HG03175 (cell line): ENCODE measurements around the gene BCL7A.
"Not testable (repeated sequence)": the region's sequence is repeated elsewhere in the genome, so short reads cannot be mapped to it uniquely, and the experiment has no call there.

Experiments used
- ATAC-seq: cut with Tn5 transposase; IDR thresholded peaks from one replicate; pipeline ENCODE4 v1.9.1; 2021; ENCODE audit warnings: mild to moderate bottlenecking, moderate library complexity; ENCODE audit not compliant: unreplicated experiment

BCL7A gene

GRCh38 chr12:122021822-122022392 lies at the start of gene BCL7A:
TSS of gene BCL7A (plus strand) at chr12:122021884. CDS start at chr12:122022092, 208 bp downstream.
- no peak for ATAC-seq

GRCh38 chr12:121974026-121974985 lies 47.4 kb upstream of the BCL7A start:
- no peak for ATAC-seq

- no peak for ATAC-seq
These were observed 46.7 kb upstream of the BCL7A start for GRCh38 chr12:121975021-121975420.

- no peak for ATAC-seq
These were observed 44.7 kb upstream of the BCL7A start for GRCh38 chr12:121976950-121977349.

- ATAC-seq = no peak
These were observed 41.3 kb upstream of the BCL7A start for GRCh38 chr12:121980191-121980891.

- ATAC-seq = no peak
These were observed 40.8 kb upstream of the BCL7A start for GRCh38 chr12:121980892-121981272.

- ATAC-seq = no peak
These were observed 40.2 kb upstream of the BCL7A start for GRCh38 chr12:121981456-121981855.

GRCh38 chr12:121982950-121983349 lies 38.7 kb upstream of the BCL7A start:
- ATAC-seq = no peak

GRCh38 chr12:121983536-121984210 lies 38.0 kb upstream of the BCL7A start:
- ATAC-seq = no peak

- ATAC-seq = no peak
These were observed 35.0 kb upstream of the BCL7A start for GRCh38 chr12:121986489-121987245.

- not testable (repeated sequence) for ATAC-seq
These were observed 33.2 kb upstream of the BCL7A start for GRCh38 chr12:121988519-121988918.

GRCh38 chr12:121989276-121990113 lies 32.2 kb upstream of the BCL7A start:
- no peak for ATAC-seq

- ATAC-seq = no peak
These were observed 31.5 kb upstream of the BCL7A start for GRCh38 chr12:121990114-121990647.

- ATAC-seq = peak; percentile 75
These were observed 30.7 kb upstream of the BCL7A start for GRCh38 chr12:121990692-121991603.

GRCh38 chr12:121992059-121992879 lies 29.4 kb upstream of the BCL7A start:
- peak; percentile 72 for ATAC-seq

GRCh38 chr12:121996050-121996944 lies 25.4 kb upstream of the BCL7A start:
- no peak for ATAC-seq
